GM21619 (cell line): ENCODE measurements around the gene C1QTNF12.

ENCODE experiments used
- ATAC-seq: cut with Tn5 transposase; IDR thresholded peaks from one replicate; pipeline ENCODE4 v1.9.1; 2021; ENCODE audit not compliant: unreplicated experiment

Gene C1QTNF12, protein sequence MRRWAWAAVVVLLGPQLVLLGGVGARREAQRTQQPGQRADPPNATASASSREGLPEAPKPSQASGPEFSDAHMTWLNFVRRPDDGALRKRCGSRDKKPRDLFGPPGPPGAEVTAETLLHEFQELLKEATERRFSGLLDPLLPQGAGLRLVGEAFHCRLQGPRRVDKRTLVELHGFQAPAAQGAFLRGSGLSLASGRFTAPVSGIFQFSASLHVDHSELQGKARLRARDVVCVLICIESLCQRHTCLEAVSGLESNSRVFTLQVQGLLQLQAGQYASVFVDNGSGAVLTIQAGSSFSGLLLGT

GRCh38 chr1:1246577-1247340 is at the start of gene C1QTNF12:
Gene C1QTNF12, minus strand, starts transcription at chr1:1246722. Its CDS starts 32 bp downstream, at chr1:1246690.
- no peak for ATAC-seq

DNA sequence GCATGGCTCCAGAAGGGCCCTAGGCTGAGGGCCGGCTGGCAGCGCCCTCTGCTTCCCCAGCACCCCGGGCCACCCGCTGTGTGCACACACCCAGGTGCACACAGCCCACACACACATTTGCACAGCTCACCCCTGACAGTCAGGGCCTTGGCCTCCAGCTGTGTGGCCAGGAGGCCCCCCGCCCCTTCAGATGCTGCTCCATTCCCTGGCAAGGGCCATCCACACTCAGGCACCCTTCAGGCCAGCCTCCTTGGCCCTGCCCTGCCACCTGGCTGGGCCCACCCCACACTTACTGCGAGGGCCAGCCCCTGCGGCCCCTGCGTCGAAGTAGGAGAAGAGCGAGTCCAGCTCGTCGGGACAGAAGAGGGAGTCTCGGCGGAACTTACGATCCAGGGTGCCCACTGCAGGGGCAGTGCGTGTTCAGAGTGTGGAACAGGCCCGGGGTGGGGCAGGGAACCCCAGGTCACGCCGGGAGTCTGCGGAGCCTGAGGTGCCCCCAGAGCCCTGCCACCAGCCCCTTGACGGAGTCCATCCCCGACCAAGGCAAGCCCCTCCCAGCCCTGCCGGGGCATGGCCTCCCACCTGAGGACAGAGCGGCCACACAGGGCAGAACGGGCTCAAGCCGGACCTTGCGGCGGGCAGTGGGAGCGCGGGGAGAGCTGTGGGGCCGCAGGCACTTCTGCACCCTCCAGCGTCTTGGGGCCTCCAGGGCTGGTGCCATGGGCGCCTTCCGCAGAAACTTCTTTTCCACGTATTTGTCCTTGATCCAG is 48.8 kb upstream of the C1QTNF12 start:
- no peak for ATAC-seq

DNA sequence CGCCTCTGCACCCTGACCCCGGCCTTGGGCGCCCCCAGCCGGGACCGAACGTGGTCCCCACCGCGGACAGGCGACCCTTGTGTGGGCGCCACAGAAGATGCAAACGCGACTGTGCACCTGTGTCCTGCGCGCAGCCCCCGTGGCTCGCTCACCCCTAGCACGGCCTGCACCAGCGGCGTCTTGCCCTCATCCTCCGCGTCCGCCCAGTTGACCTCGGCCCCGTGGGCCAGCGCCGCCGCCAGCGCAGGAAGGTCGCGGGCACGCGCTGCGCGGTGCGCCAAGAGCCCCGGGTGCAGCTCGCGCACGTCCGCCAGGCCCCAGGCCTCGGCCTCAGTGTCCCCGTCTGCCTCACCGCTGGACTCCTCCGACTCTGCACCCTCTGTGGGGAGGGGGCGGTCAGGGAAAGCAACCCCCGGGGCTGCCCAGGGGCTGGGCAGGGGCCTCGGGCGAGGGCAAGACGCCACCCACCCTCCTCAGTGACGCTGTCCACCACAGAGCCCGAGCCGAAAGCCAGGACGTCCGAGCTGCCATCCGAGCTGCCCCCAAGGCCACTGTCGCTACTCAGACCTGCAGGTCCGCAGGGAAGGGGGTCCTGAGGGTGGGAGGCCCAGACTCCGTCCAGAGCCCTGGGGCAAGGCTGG is 47.8 kb upstream of the C1QTNF12 start:
- no peak for ATAC-seq

- no peak for ATAC-seq
Measured at GRCh38 chr1:1293263-1294249, 47.0 kb upstream of the C1QTNF12 start.

DNA sequence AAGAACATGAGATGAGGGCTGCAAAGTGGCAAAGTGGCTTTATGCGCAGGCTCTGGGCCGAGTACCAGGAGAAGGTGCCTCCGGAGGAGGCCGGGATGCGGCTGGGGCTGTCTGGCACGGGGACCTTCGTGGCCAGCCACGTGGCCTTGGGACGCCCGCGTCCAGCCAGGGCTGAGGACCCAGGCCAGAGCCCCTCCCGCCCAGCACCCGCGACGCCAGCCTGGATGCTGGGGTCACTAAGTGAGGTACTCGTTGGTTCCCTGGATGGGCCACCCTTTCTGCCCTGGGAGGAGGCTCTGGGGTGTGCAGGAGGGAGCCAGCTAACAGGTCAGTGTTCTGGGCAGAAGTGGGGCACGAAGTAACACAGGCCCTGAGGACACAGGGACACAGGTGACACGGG is 46.3 kb upstream of the C1QTNF12 start:
- no peak for ATAC-seq

DNA sequence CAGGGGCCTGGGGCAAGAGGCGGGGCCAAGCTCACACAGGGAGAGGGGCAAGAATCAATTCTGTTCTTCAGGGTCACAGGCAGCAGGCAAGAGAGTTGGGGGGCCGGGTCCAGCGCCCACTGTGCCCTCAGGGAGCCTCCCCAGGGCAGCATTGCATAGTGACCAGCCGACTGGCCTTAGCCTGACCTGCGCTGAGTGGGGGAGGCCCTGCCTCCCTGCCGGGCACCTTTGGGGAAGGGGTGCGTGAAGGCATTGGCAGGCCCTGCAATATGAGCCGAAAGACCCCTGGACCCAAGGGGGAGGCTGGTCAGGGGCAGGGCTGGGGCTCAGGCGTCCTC is 45.9 kb upstream of the C1QTNF12 start:
- no peak for ATAC-seq

- ATAC-seq = no peak
Measured at GRCh38 chr1:1291548-1292441, 45.3 kb upstream of the C1QTNF12 start.

DNA sequence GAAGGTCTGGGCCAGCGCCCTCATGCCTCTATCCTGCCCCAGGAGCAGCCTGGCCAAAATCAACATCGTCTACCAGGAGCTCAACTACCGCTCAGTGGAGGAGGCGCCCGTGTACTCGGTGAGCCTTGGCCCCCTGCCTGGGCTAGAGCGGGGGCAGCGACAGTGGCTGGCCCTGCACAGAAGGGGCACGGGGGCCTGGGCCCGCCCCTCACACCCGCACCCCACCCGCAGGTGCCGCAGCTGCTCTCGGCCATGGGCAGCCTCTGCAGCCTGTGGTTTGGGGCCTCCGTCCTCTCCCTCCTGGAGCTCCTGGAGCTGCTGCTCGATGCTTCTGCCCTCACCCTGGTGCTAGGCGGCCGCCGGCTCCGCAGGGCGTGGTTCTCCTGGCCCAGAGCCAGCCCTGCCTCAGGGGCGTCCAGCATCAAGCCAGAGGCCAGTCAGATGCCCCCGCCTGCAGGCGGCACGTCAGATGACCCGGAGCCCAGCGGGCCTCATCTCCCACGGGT is 44.6 kb upstream of the C1QTNF12 start:
- ATAC-seq = no peak

DNA sequence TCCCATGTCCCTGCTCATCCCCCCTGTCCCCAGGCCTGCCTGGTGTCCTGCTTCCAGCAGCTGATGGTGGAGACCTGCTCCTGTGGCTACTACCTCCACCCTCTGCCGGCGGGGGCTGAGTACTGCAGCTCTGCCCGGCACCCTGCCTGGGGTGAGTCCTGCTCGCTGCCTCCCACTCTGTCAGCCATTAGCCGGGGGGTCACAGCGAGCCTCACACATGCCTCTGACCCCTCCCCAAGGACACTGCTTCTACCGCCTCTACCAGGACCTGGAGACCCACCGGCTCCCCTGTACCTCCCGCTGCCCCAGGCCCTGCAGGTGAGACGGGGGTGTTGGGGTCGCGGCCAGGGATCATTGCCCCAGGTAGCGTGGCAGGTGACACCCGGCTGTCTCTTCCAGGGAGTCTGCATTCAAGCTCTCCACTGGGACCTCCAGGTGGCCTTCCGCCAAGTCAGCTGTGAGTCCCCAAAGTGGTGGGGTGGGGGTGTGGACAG is 43.8 kb upstream of the C1QTNF12 start:
- no peak for ATAC-seq

- no peak for ATAC-seq
Measured at GRCh38 chr1:1287288-1288110, 41.0 kb upstream of the C1QTNF12 start.

- no peak for ATAC-seq
Measured at GRCh38 chr1:1286313-1287261, 40.1 kb upstream of the C1QTNF12 start.

DNA sequence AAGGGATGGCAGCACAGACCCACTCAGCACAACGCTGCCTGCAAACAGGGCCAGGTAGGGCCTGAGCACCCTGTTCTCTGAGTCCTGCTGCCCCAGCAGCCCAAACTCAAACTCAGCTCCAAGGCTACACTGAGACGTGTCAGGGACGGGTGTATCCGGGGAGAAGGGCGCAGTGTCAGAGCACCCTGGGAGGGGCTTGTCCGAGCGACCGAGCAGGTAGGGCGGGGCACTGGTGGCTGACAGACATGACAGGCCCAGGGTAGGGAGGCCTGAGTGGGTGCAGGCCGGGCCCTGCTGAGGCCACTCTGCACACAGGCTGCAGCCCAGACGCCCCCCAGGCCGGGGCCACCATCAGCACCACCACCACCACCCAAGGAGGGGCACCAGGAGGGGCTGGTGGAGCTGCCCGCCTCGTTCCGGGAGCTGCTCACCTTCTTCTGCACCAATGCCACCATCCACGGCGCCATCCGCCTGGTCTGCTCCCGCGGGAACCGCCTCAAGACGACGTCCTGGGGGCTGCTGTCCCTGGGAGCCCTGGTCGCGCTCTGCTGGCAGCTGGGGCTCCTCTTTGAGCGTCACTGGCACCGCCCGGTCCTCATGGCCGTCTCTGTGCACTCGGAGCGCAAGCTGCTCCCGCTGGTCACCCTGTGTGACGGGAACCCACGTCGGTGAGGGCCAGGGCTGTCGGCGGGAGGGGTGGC is 39.2 kb upstream of the C1QTNF12 start:
- ATAC-seq = no peak

DNA sequence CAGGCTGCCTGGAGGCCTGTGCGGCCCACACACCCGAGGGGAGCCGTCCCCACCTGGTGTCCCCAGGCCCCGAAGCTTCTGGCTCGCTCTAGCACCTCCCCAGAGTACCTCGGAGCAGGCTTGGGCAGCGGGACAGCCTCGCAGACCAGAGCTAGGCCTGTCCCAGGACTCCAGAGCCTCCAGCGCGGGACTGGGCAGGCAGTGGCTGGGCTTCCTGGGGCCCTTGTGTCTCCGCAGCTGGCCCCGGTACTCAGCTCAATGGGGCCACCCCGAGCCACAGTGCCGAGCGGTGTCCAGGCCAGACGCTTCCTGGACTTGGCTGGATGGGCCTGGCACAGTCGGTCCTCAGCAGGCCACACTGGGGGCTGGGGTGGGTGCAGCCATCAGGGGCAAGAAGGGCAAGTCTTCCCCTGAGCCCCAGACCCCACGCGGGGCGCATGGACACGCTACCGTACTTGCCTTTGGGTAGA is 38.6 kb upstream of the C1QTNF12 start:
- ATAC-seq = no peak

- ATAC-seq = no peak
Measured at GRCh38 chr1:1284221-1285101, 37.9 kb upstream of the C1QTNF12 start.

GRCh38 chr1:1283821-1284220 is 37.3 kb upstream of the C1QTNF12 start:
- ATAC-seq = no peak
